Prostate gland (tissue), 2 donors: ENCODE measurements around the gene CORO2B.

Experiments used
- CTCF ChIP-seq, 4 experiments: fragments of 200-600 bp in 2 of 4; fragments of 450-650 bp in 2 of 4; sonication (generic) in 2 of 4; IDR thresholded peaks; 1 replicate in 3 of 4; 2 replicates in 1 of 4; pipeline ENCODE4 v1.5.1; 2016 to 2019; ENCODE audit warnings: antibody characterized with exemption in 4 of 4, mild to moderate bottlenecking in 2 of 4, moderate library complexity in 2 of 4
- POLR2A ChIP-seq: fragments of 450-650 bp; IDR thresholded peaks from one replicate; pipeline ENCODE4 v1.6.1; 2016; ENCODE audit warnings: antibody characterized with exemption, mild to moderate bottlenecking
- POLR2AphosphoS5 ChIP-seq: sonication (generic); formaldehyde crosslinking; IDR thresholded peaks from one replicate; pipeline ENCODE4 v1.6.1; 2017; ENCODE audit warnings: antibody characterized with exemption

GRCh38 chr15:68719672-68720071, 140.9 kb downstream of the CORO2B start:
- TF ChIP-seq CTCF (IDR thresholded peaks at IDR 0.05) = no peak
- TF ChIP-seq POLR2AphosphoS5 = peak; percentile 63
- no peak for TF ChIP-seq POLR2A
